HG03064 (cell line): Measurements from ENCODE around the gene CNOT11.
A peak's percentile ranks its signal among the peaks of the same experiment; 100 is the strongest.
"Not testable (repeated sequence)": the region's sequence is repeated elsewhere in the genome, so short reads cannot be mapped to it uniquely, and the experiment has no call there.

Experiments used
- ATAC-seq: cut with Tn5 transposase; IDR thresholded peaks from one replicate; pipeline ENCODE4 v1.9.1; 2021; ENCODE audit warnings: low read depth; ENCODE audit not compliant: unreplicated experiment

The CNOT11 gene

GRCh38 chr2:101244899-101245298 lies 7.8 kb upstream of the CNOT11 start:
- not testable (repeated sequence) for ATAC-seq

GRCh38 chr2:101245468-101245867 lies 7.2 kb upstream of the CNOT11 start:
- ATAC-seq = not testable (repeated sequence)

- ATAC-seq = not testable (repeated sequence)
These were observed 3.9 kb upstream of the CNOT11 start for GRCh38 chr2:101248756-101249155.

- ATAC-seq = no peak
These were observed 2.9 kb upstream of the CNOT11 start for GRCh38 chr2:101249826-101250225.

- ATAC-seq = not testable (repeated sequence)
These were observed 1.4 kb upstream of the CNOT11 start for GRCh38 chr2:101251246-101251781.

GRCh38 chr2:101251844-101252407 lies 760 bp upstream of the CNOT11 start:
- ATAC-seq = peak; percentile 54

GRCh38 chr2:101253013-101253702 lies 472 bp downstream of the CNOT11 start:
- peak; percentile 51 for ATAC-seq

GRCh38 chr2:101253703-101254450 lies 1.2 kb downstream of the CNOT11 start:
- no peak for ATAC-seq

- ATAC-seq = no peak
These were observed 2.8 kb downstream of the CNOT11 start for GRCh38 chr2:101255501-101255900.

GRCh38 chr2:101256316-101256715 lies 3.6 kb downstream of the CNOT11 start:
- ATAC-seq = no peak

GRCh38 chr2:101258804-101259203 lies 6.1 kb downstream of the CNOT11 start:
- ATAC-seq = no peak

GRCh38 chr2:101262142-101262541 lies 9.5 kb downstream of the CNOT11 start:
- no peak for ATAC-seq

GRCh38 chr2:101263377-101263800 lies 10.7 kb downstream of the CNOT11 start:
- ATAC-seq = no peak

GRCh38 chr2:101264360-101264939 lies 11.8 kb downstream of the CNOT11 start:
- no peak for ATAC-seq

- ATAC-seq = no peak
These were observed 13.3 kb downstream of the CNOT11 start for GRCh38 chr2:101265893-101266499.

- ATAC-seq = peak; percentile 57
These were observed 15.3 kb downstream of the CNOT11 start for GRCh38 chr2:101267671-101268656.

GRCh38 chr2:101270700-101271259 lies 18.1 kb downstream of the CNOT11 start:
- no peak for ATAC-seq

- peak; percentile 60 for ATAC-seq
These were observed 19.5 kb downstream of the CNOT11 start for GRCh38 chr2:101272045-101272784.
